GM19467 (cell line): ENCODE measurements around the gene PHF12.

Experiments used
- ATAC-seq: cut with Tn5 transposase; IDR thresholded peaks from one replicate; pipeline ENCODE4 v1.9.1; 2021; ENCODE audit warnings: mild to moderate bottlenecking, moderate library complexity; ENCODE audit not compliant: unreplicated experiment

Gene PHF12

GRCh38 chr17:28862561-28862960 lies 88.8 kb downstream of the PHF12 start:
- ATAC-seq = no peak

GRCh38 chr17:28861393-28862203 lies 89.7 kb downstream of the PHF12 start:
- no peak for ATAC-seq

DNA sequence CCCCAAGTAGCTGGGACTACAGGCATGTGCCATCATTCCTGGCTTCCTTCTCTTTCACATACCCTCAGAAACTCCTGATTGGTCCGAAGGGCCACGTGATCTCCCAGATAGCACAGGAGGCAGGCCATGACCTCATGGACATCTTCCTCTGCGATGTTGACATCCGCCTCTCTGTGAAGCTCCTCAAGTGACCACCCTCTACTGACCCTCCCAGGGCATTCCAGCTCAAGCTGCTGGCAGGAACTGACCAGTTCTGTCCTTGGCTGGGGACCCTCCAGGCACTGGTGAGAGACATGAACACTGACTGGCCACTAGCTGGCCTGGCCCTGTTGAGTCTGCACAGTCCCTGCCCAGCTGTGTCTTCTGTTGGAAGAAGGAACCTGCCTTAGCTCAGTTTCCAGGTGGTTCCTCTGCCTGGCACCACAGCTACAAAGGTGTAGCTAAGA lies 90.9 kb downstream of the PHF12 start:
- ATAC-seq = no peak

- no peak for ATAC-seq
These were observed 92.4 kb downstream of the PHF12 start for GRCh38 chr17:28858801-28859355.

GRCh38 chr17:28857905-28858800 lies 93.2 kb downstream of the PHF12 start:
- ATAC-seq = no peak

GRCh38 chr17:28856028-28856574 lies 95.2 kb downstream of the PHF12 start:
- ATAC-seq = no peak

DNA sequence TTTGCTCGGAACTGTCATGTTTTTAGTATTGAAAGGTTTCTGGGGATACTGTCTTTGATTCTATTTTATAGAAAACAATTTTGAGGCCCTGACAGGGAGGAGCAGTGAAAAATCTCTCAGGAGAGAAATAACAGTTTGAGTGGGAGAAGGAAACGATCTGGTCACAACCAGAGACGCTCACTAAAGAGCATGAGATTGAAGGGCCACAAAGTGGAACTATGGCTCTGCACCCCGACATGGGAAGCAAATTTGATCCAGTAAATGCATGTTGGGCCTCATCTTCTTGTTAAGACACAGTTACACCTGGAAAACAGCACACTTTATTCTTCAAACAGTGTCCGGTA lies 96.0 kb downstream of the PHF12 start:
- no peak for ATAC-seq
